ENCODE data around the gene VTI1A. TPM values are rescaled to one million over a fixed set of nuclear protein-coding genes. Genes with fewer than 3 reads are reported as not detected.

The VTI1A gene
- total and polyA plus RNA-seq, 2 of the 8 experiments (the other 6 are each of a cell fraction or from before 2014, with no cell fraction given): 6.0 to 20.0 TPM

- no peaks in the 10 kb centered on the region for H3K23me2 ChIP-seq (ENCODE audit: low read depth, low read length)
- no peak overlapping the region for H3K56ac ChIP-seq (replicated peaks; ENCODE audit: insufficient read length, low read depth, low read length)
- no peak overlapping the region for H4K91ac ChIP-seq (replicated peaks; ENCODE audit: insufficient read length, low read length)
- no peak overlapping the region for H4K8ac ChIP-seq (ENCODE audit: extremely low read depth, insufficient read depth, low read length)
- FAIRE-seq (no peak), DNase-seq (ENCODE audit: low read depth in 1 of 2, low spot score in 2 of 2) (no peak)
- no peak overlapping the region for H2AK5ac ChIP-seq (ENCODE audit: low read depth, low read length)
- no peak overlapping the region for H3K4ac ChIP-seq (replicated peaks; ENCODE audit: insufficient read length, low read depth, low read length)
- H3K4me3 ChIP-seq (ENCODE audit: extremely low read depth in 1 of 4, insufficient read depth in 2 of 4, low read depth in 3 of 4, low read length in 4 of 4): no peak overlapping the region
- WGBS, 2 experiments (ENCODE audit: extremely low coverage in 1 of 2, insufficient coverage in 1 of 2, insufficient read length in 1 of 2, insufficient replicate concordance in 2 of 2, low coverage in 1 of 2, low lambda C conversion rate in 2 of 2, missing lambda C conversion rate in 1 of 2): 96% methylated on average over 2 of the region's 2 CpGs; no CpG with 5 or more reads in 1 of the 2 experiments
- no peak overlapping the region for H2AFZ ChIP-seq (ENCODE audit: low read length)
- H3K4me2 ChIP-seq (ENCODE audit: insufficient read depth in 1 of 2, low read depth in 2 of 2, low read length in 2 of 2): no peak overlapping the region
- H3K79me2 ChIP-seq (ENCODE audit: control insufficient read depth in 1 of 2, insufficient read depth in 2 of 2, low read length in 2 of 2): no peaks in the 10 kb centered on the region
- no peak overlapping the region for H3K18ac ChIP-seq (ENCODE audit: extremely low read depth, low read length)
- no peak overlapping the region for H2BK120ac ChIP-seq (replicated peaks; ENCODE audit: low read depth, low read length)
- no peaks in the 10 kb centered on the region for H3K27me3 ChIP-seq (replicated peaks in 1 of 4; ENCODE audit: control insufficient read depth in 3 of 4, extremely low read depth in 1 of 4, insufficient read depth in 3 of 4, low read length in 3 of 4)
- H3K9me3 ChIP-seq (ENCODE audit: insufficient read depth in 2 of 2, low read depth in 1 of 2, low read length in 1 of 2): 0 out of 4 replicates have a peak, but pooled peaks cover 0 to 3% of the 10 kb centered on the region in 2 experiments
- ChIA-PET POLR2A (ENCODE audit: partially characterized antibody) (interaction anchor here (2.1 kb wide), 1 partner anchor 14 kb away, joined by 7 read pairs; the partner anchor contains the start of genes VTI1A and ZDHHC6), CTCF (ENCODE audit: partially characterized antibody) (interaction anchor here (1.0 to 1.8 kb wide), 2 partner anchors 12 to 13 kb away, joined by 5 to 6 read pairs; no protein-coding TSS in a partner anchor)
- H2BK15ac ChIP-seq (ENCODE audit: low read length): no peak overlapping the region
- H2BK12ac ChIP-seq (ENCODE audit: low read depth, low read length): no peak overlapping the region
- no peaks in the 10 kb centered on the region; the same call in 1 of the 2 replicates for H3K79me1 ChIP-seq (ENCODE audit: low read depth, low read length)
- no peak overlapping the region for H3K23ac ChIP-seq (ENCODE audit: insufficient read length)
- H3K36me3 ChIP-seq (ENCODE audit: control insufficient read depth in 2 of 4, insufficient read depth in 4 of 4, low read length in 3 of 4): peaks cover 0 to 19% (median 9%) of the 10 kb centered on the region in 4 experiments; a peak in 4 of 8 replicates
- no peak overlapping the region for H2BK5ac ChIP-seq (ENCODE audit: low read depth, low read length)
- H3K9ac ChIP-seq (replicated peaks in 1 of 4; ENCODE audit: extremely low read depth in 1 of 4, low read depth in 3 of 4, low read length in 3 of 4): no peak overlapping the region
- no peak overlapping the region for H3K27ac ChIP-seq (ENCODE audit: low read depth, low read length)
- no peaks in the 10 kb centered on the region for H4K20me1 ChIP-seq (replicated peaks in 1 of 2; ENCODE audit: control insufficient read depth in 1 of 2, insufficient read depth in 2 of 2, low read length in 2 of 2)
- H3K4me1 ChIP-seq (replicated peaks in 1 of 4; ENCODE audit: control insufficient read depth in 3 of 4, insufficient read depth in 4 of 4, low read length in 3 of 4): no peaks in the 10 kb centered on the region
- no peak overlapping the region for H2BK20ac ChIP-seq (ENCODE audit: low read length)
- H4K5ac ChIP-seq (ENCODE audit: insufficient read length, low read depth, low read length): no peak overlapping the region
- no peak overlapping the region for H3K14ac ChIP-seq (ENCODE audit: insufficient read length)
- TF ChIP-seq E2F6 (IDR thresholded peaks at IDR 0.05) (no peak), CBX8 (IDR thresholded peaks at IDR 0.05; ENCODE audit: borderline replicate concordance, low read depth, low read length) (no peak), EP300 (IDR thresholded peaks at IDR 0.05; ENCODE audit: borderline replicate concordance in 1 of 2, low read depth in 2 of 2, low read length in 2 of 2) (no peak), CHD2 (IDR thresholded peaks at IDR 0.05; ENCODE audit: low read length) (no peak), BCL11A (IDR thresholded peaks at IDR 0.05; ENCODE audit: low read depth in 2 of 2, low read length in 2 of 2) (no peak), SIRT6 (IDR thresholded peaks at IDR 0.05; ENCODE audit: low read length) (no peak), NRF1 (IDR thresholded peaks at IDR 0.05; ENCODE audit: low read depth, low read length) (no peak), RNF2 (IDR thresholded peaks at IDR 0.05; ENCODE audit: borderline replicate concordance, low read depth, low read length, missing control alignments, poor library complexity, severe bottlenecking) (no peak), SIN3A (conservative IDR thresholded peaks at IDR 0.05 in 1 of 2, IDR thresholded peaks at IDR 0.05 in 1 of 2; ENCODE audit: low read depth in 1 of 2, low read length in 2 of 2) (no peak), JUN (IDR thresholded peaks at IDR 0.05; ENCODE audit: low read depth, low read length) (no peak)
These were observed 13.4 kb downstream of the VTI1A start for GRCh38 chr10:112460366-112460765.
